Measurements from ENCODE around the gene ITGAD. TPM values are rescaled to one million over a fixed set of nuclear protein-coding genes. Genes with fewer than 3 reads are reported as not detected.

The ITGAD gene
- total RNA-seq, 1 donor, result not detected

DNA sequence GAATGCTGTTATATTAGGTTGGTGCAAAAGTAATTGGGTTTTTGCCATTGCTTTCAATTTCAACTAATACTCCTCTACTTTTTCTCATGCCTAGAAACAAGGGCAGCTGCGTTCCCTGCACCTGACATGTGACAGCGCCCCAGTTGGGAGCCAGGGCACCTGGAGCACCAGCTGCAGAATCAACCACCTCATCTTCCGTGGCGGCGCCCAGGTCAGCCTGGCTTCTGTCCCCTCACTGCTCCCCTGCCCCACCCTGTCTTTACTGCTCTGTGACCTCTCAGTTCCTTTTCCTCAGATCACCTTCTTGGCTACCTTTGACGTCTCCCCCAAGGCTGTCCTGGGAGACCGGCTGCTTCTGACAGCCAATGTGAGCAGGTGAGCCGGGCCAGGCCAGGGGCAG lies 16.4 kb upstream of the ITGAD start:
- TF ChIP-seq, protein P1, sequence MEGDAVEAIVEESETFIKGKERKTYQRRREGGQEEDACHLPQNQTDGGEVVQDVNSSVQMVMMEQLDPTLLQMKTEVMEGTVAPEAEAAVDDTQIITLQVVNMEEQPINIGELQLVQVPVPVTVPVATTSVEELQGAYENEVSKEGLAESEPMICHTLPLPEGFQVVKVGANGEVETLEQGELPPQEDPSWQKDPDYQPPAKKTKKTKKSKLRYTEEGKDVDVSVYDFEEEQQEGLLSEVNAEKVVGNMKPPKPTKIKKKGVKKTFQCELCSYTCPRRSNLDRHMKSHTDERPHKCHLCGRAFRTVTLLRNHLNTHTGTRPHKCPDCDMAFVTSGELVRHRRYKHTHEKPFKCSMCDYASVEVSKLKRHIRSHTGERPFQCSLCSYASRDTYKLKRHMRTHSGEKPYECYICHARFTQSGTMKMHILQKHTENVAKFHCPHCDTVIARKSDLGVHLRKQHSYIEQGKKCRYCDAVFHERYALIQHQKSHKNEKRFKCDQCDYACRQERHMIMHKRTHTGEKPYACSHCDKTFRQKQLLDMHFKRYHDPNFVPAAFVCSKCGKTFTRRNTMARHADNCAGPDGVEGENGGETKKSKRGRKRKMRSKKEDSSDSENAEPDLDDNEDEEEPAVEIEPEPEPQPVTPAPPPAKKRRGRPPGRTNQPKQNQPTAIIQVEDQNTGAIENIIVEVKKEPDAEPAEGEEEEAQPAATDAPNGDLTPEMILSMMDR (IDR thresholded peaks at IDR 0.05; ENCODE audit: insufficient read depth, low read depth, low read length), result no peak
- no peak for DNase-seq (ENCODE audit: low read depth)
- no peak overlapping the region for H3K4me3 ChIP-seq (ENCODE audit: low read depth, low read length)

DNA sequence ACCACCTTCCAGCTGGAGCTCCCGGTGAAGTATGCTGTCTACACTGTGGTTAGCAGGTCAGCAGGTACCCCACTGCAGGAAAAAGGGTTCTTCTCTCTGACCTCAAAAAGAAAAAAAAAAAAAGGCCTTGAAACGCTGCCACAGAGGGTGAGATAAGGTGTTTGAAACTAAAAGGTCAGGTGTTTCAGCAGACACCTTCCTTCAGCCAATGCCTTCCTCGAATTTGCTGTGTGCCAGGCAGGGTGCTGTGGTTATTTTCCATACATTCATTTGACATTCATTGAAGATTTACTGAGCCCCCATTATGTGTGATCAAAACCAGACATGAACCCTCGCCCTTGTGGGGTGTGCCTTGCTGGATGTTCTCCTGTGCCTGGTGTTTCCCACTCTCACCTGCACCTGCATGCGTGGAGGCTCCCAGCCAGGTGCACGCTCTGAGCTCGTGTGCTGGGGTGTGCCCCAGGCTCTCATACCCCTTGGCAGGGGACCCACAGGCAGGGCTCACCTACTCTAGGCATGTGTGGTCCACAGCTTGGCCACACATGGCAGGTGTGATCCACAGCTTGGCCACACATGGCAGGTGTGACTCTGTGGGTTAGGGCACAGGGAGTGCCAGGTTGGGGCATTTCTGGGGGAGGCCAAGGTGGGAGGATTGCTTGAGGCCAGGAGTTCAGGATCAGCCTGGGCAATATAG lies 15.8 kb upstream of the ITGAD start:
- TF ChIP-seq, protein P1 (IDR thresholded peaks at IDR 0.05; ENCODE audit: insufficient read depth, low read depth, low read length), result no peak
- H3K4me3 ChIP-seq (ENCODE audit: low read depth, low read length), result no peak overlapping the region
- DNase-seq (ENCODE audit: low read depth), result no peak

DNA sequence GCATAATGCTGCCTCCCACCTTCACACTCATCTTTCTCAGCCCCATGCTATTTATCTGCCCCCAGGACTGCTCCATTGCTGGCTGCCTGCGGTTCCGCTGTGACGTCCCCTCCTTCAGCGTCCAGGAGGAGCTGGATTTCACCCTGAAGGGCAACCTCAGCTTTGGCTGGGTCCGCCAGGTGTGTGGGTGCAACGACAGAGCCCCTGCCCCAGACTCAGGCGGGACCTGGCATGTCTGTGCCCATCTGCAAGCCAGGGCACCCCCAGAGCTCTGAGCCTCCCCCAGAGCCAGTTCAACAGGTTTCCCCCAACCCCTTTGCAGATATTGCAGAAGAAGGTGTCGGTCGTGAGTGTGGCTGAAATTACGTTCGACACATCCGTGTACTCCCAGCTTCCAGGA lies 12.9 kb upstream of the ITGAD start:
- DNase-seq (ENCODE audit: low read depth), result no peak
- H3K4me3 ChIP-seq (ENCODE audit: low read depth, low read length), result no peak overlapping the region
- TF ChIP-seq, protein P1 (IDR thresholded peaks at IDR 0.05; ENCODE audit: insufficient read depth, low read depth, low read length), result no peak

DNA sequence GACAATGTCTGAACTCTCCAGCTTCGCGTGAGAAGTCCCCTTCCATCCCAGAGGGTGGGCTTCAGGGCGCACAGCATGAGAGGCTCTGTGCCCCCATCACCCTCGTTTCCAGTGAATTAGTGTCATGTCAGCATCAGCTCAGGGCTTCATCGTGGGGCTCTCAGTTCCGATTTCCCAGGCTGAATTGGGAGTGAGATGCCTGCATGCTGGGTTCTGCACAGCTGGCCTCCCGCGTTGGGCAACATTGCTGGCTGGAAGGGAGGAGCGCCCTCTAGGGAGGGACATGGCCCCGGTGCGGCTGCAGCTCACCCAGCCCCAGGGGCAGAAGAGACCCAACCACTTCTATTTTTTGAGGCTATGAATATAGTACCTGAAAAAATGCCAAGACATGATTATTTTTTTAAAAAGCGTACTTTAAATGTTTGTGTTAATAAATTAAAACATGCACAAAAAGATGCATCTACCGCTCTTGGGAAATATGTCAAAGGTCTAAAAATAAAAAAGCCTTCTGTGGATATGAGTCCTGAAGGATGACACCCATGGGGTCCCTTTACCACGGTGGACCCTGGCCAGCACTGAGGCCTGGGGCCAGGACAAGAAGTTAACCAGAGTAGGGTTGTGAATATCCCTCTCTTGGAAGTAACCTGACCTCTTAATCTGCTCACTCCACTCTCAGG lies 10.5 kb upstream of the ITGAD start:
- TF ChIP-seq, protein P1 (IDR thresholded peaks at IDR 0.05; ENCODE audit: insufficient read depth, low read depth, low read length), result peak; percentile 86
- DNase-seq (ENCODE audit: low read depth), result peak; percentile 68
- H3K4me3 ChIP-seq (ENCODE audit: low read depth, low read length), result no peak overlapping the region

DNA sequence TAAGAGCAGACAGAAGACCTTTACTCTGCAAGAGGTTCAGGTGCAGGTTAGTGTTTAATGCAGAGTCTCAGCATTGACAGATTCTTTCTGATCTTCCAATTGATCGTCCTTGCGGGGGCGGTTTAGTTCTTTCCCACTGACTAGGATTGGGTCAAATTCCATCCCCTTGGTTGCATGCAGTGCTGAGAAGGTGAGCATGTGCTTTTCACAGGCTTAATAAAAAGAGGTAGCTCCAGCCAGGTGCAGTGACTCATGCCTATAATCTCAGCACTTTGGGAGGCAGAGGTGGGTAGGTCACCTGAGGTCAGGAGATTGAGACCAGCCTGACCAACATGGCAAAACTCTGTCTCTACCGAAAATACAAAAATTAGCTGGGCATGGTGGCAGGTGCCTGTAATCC lies 7.5 kb upstream of the ITGAD start:
- DNase-seq (ENCODE audit: low read depth), result no peak
- TF ChIP-seq, protein P1 (IDR thresholded peaks at IDR 0.05; ENCODE audit: insufficient read depth, low read depth, low read length), result no peak
- H3K4me3 ChIP-seq (ENCODE audit: low read depth, low read length), result no peak overlapping the region

DNA sequence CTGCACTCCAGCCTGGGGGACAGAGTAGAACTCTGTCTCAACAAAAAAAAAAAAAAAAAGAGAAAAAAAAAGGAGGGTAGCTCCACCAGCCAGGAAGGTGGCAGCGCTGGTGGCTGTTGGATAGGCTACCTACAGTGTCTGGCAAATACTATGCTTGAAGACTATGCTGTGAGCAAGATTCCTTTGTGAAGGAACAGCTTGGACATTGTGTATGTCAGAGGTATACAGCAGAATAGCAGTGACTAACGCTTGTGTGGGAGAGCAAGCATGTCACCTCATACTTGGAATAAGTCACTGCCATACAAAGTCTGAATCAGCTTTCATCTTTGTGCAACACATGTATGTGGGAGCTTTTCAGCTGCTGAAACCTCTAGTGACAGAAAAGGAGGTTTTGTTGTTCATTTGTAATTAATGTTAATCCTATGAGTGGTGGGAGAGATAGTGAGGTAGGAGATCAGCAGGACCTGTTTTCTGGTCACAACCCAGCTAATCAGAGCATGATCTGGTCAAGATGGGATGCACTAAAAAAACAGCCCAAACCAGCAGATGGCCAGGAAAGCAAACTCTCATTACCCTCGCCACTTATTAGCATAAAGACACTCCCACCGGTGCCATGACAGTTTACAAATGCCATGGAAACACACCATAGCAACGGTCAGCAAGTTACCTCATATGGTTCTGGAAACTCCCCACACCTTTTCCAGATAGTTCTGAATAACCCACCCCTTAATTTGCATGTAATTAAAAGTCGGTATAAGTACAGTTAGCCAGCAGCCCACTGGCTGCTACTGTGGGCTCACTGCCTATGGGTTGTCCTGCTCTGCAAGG lies 6.8 kb upstream of the ITGAD start:
- TF ChIP-seq, protein P1 (IDR thresholded peaks at IDR 0.05; ENCODE audit: insufficient read depth, low read depth, low read length), result no peak
- no peak overlapping the region for H3K4me3 ChIP-seq (ENCODE audit: low read depth, low read length)
- DNase-seq (ENCODE audit: low read depth), result peak; percentile 65
